Neural progenitor cell (in vitro differentiated cells): ENCODE data around the gene ACER3. TPM values are rescaled to one million over a fixed set of nuclear protein-coding genes. Genes with fewer than 3 reads are reported as not detected.

ENCODE experiments used
- DNase-seq: peaks from one replicate; pipeline ENCODE4 v3.0.0-alpha.2; 2016; ENCODE audit warnings: low spot score
- H2AFZ ChIP-seq: fragments of 200-600 bp; sonication (generic); replicated peaks from 2 replicates; pipeline ENCODE4 v1.6.1; 2016; ENCODE audit warnings: antibody characterized with exemption
- H3F3A ChIP-seq: fragments of 200-600 bp; sonication (generic); 2 replicates; pipeline ENCODE4 v1.6.1; 2016; ENCODE audit warnings: antibody characterized with exemption, low read depth
- H3K27ac ChIP-seq: fragments of 200-600 bp; sonication (generic); 2 replicates; pipeline ENCODE4 v1.5.1; 2016; ENCODE audit warnings: mild to moderate bottlenecking
- H3K27me3 ChIP-seq: fragments of 200-600 bp; sonication (generic); 2 replicates; pipeline ENCODE4 v1.6.1; 2016; ENCODE audit warnings: mild to moderate bottlenecking, moderate library complexity
- H3K36me3 ChIP-seq: fragments of 200-600 bp; sonication (generic); 2 replicates; pipeline ENCODE4 v1.5.1; 2016
- H3K4me1 ChIP-seq: fragments of 200-600 bp; sonication (generic); 2 replicates; pipeline ENCODE4 v1.6.1; 2016; ENCODE audit warnings: mixed run types
- H3K4me2 ChIP-seq: fragments of 200-600 bp; sonication (generic); 2 replicates; pipeline ENCODE4 v1.6.1; 2016
- H3K4me3 ChIP-seq: fragments of 200-600 bp; sonication (generic); 2 replicates; pipeline ENCODE4 v1.5.1; 2016
- H3K79me2 ChIP-seq: fragments of 200-600 bp; sonication (generic); 2 replicates; pipeline ENCODE4 v1.6.1; 2016; ENCODE audit warnings: low read depth
- H3K9ac ChIP-seq: fragments of 200-600 bp; sonication (generic); 2 replicates; pipeline ENCODE4 v1.6.1; 2016
- H3K9me3 ChIP-seq: fragments of 200-600 bp; sonication (generic); 2 replicates; pipeline ENCODE4 v1.5.1; 2016; ENCODE audit warnings: low read depth
- H4K20me1 ChIP-seq: fragments of 200-600 bp; sonication (generic); 2 replicates; pipeline ENCODE4 v1.6.1; 2016; ENCODE audit warnings: low read depth
- H3K27ac Mint-ChIP-seq: 3 replicates; pipeline ENCODE4 v1.8.0; 2021; ENCODE audit warnings: mixed read lengths
- H3K27me3 Mint-ChIP-seq: 2 replicates; pipeline ENCODE4 v1.8.0; 2022; ENCODE audit warnings: low read depth, mild to moderate bottlenecking, inconsistent platforms, moderate library complexity, mixed read lengths; ENCODE audit not compliant: insufficient read depth
- H3K36me3 Mint-ChIP-seq: 3 replicates; pipeline ENCODE4 v1.8.0; 2021; ENCODE audit warnings: mixed read lengths
- H3K4me1 Mint-ChIP-seq: 3 replicates; pipeline ENCODE4 v1.8.0; 2021; ENCODE audit warnings: mixed read lengths
- H3K4me3 Mint-ChIP-seq: 3 replicates; pipeline ENCODE4 v1.8.0; 2021; ENCODE audit warnings: mild to moderate bottlenecking, moderate library complexity, mixed read lengths
- H3K9me3 Mint-ChIP-seq: 3 replicates; pipeline ENCODE4 v1.8.0; 2020; ENCODE audit warnings: mixed read lengths
- CTCF ChIP-seq: fragments of 200-600 bp; sonication (generic); IDR thresholded peaks from 2 replicates; pipeline ENCODE4 v1.5.1; 2017; ENCODE audit warnings: antibody characterized with exemption, mild to moderate bottlenecking
- EZH2 ChIP-seq: fragments of 200-600 bp; sonication (generic); IDR thresholded peaks from 2 replicates; pipeline ENCODE4 v1.6.1; 2017; ENCODE audit warnings: antibody characterized with exemption, mild to moderate bottlenecking, moderate library complexity
- EZH2phosphoT487 ChIP-seq: fragments of 200-600 bp; sonication (generic); IDR thresholded peaks from 2 replicates; pipeline ENCODE4 v1.6.1; 2017; ENCODE audit warnings: antibody characterized with exemption
- total RNA-seq: library from RNA; depleted of rRNA; stranded (reverse); fragments of >200 nt; gene quantifications from 2 replicates; pipeline ENCODE4 v1.2.3, GENCODE V29; 2015; ENCODE audit warnings: low replicate concordance

The ACER3 gene
- total RNA-seq, 1 donor from 2014 or later: 18.9 TPM

GRCh38 chr11:76997512-76997911, 136.8 kb downstream of the ACER3 start:
- H3K36me3 ChIP-seq: no peaks in the 10 kb centered on the region
- Mint-ChIP-seq H3K4me1 (no peaks in the 10 kb centered on the region), H3K27ac (no peak overlapping the region), H3K4me3 (no peak overlapping the region), H3K27me3 (no peaks in the 10 kb centered on the region), H3K36me3 (peaks cover 6% of the 10 kb centered on the region), H3K9me3 (no peaks in the 10 kb centered on the region)
- H3K79me2 ChIP-seq: no peaks in the 10 kb centered on the region
- TF ChIP-seq CTCF: no peak
- TF ChIP-seq EZH2phosphoT487: no peak
- H3K4me3 ChIP-seq: no peak overlapping the region
- H3K9ac ChIP-seq: no peak overlapping the region
- H3K4me2 ChIP-seq: no peak overlapping the region
- no peaks in the 10 kb centered on the region for H3K4me1 ChIP-seq
- DNase-seq: no peak
- H3F3A ChIP-seq: no peaks in the 10 kb centered on the region
- no peaks in the 10 kb centered on the region for H4K20me1 ChIP-seq
- H3K27ac ChIP-seq: no peak overlapping the region
- H3K9me3 ChIP-seq: peaks cover 4% of the 10 kb centered on the region
- H2AFZ ChIP-seq: no peak overlapping the region
- H3K27me3 ChIP-seq: no peaks in the 10 kb centered on the region

- H3K4me3 ChIP-seq: no peak overlapping the region
- no peak overlapping the region for H3K27ac Mint-ChIP-seq
- H3K36me3 ChIP-seq: no peaks in the 10 kb centered on the region
- H4K20me1 ChIP-seq: no peaks in the 10 kb centered on the region
- H3K4me1 Mint-ChIP-seq: no peaks in the 10 kb centered on the region
- H3K9me3 Mint-ChIP-seq: no peaks in the 10 kb centered on the region
- TF ChIP-seq CTCF (no peak), EZH2 (no peak), EZH2phosphoT487 (no peak)
- H2AFZ ChIP-seq: no peak overlapping the region
- H3F3A ChIP-seq: no peaks in the 10 kb centered on the region
- H3K27me3 Mint-ChIP-seq: no peaks in the 10 kb centered on the region
- H3K36me3 Mint-ChIP-seq: peaks cover 6% of the 10 kb centered on the region
- no peak overlapping the region for H3K9ac ChIP-seq
- H3K79me2 ChIP-seq: no peaks in the 10 kb centered on the region
- H3K4me3 Mint-ChIP-seq: no peak overlapping the region
- no peak overlapping the region for H3K4me2 ChIP-seq
- no peaks in the 10 kb centered on the region for H3K4me1 ChIP-seq
- H3K27me3 ChIP-seq: no peaks in the 10 kb centered on the region
- no peak for DNase-seq
- H3K27ac ChIP-seq: no peak overlapping the region
- H3K9me3 ChIP-seq: peaks cover 4% of the 10 kb centered on the region
These were observed 138.9 kb downstream of the ACER3 start for GRCh38 chr11:76999597-76999996.

- Histone ChIP-seq H3K4me1 (no peaks in the 10 kb centered on the region), H3K9me3 (peaks cover 4% of the 10 kb centered on the region), H3K27me3 (no peaks in the 10 kb centered on the region), H2AFZ (no peak overlapping the region), H3F3A (no peaks in the 10 kb centered on the region), H3K4me3 (no peak overlapping the region), H3K9ac (no peak overlapping the region), H4K20me1 (no peaks in the 10 kb centered on the region), H3K27ac (no peak overlapping the region), H3K79me2 (no peaks in the 10 kb centered on the region), H3K4me2 (no peak overlapping the region), H3K36me3 (no peaks in the 10 kb centered on the region)
- H3K27ac Mint-ChIP-seq: no peak overlapping the region
- no peaks in the 10 kb centered on the region for H3K27me3 Mint-ChIP-seq
- no peak for DNase-seq
- H3K9me3 Mint-ChIP-seq: no peaks in the 10 kb centered on the region
- TF ChIP-seq EZH2phosphoT487 (no peak), EZH2 (no peak), CTCF (no peak)
- H3K4me3 Mint-ChIP-seq: no peak overlapping the region
- peaks cover 6% of the 10 kb centered on the region for H3K36me3 Mint-ChIP-seq
- no peaks in the 10 kb centered on the region for H3K4me1 Mint-ChIP-seq
These were observed 140.9 kb downstream of the ACER3 start for GRCh38 chr11:77001613-77002012.
